ENCODE data around the gene ACOT9.

The ACOT9 gene

GRCh38 chrX:23759821-23760220 is 16.7 kb upstream of the ACOT9 start:
- Histone ChIP-seq H3K4me3 (replicated peaks; ENCODE audit: low read depth, low read length) (no peak overlapping the region), H3K36me3 (ENCODE audit: control insufficient read depth, insufficient read depth, low read length) (no peaks in the 10 kb centered on the region), H3K27me3 (replicated peaks; ENCODE audit: control insufficient read depth, insufficient read depth, low read length) (no peaks in the 10 kb centered on the region)
- no peak for TF ChIP-seq CTCF (IDR thresholded peaks at IDR 0.05; ENCODE audit: insufficient read depth, low read length, poor library complexity, severe bottlenecking)
- DNase-seq (ENCODE audit: extremely low read depth, insufficient read length): no peak

GRCh38 chrX:23756165-23756564 is 13.1 kb upstream of the ACOT9 start:
- Histone ChIP-seq H3K4me3 (replicated peaks; ENCODE audit: low read depth, low read length) (no peak overlapping the region), H3K36me3 (ENCODE audit: control insufficient read depth, insufficient read depth, low read length) (no peaks in the 10 kb centered on the region), H3K27me3 (replicated peaks; ENCODE audit: control insufficient read depth, insufficient read depth, low read length) (no peaks in the 10 kb centered on the region)
- TF ChIP-seq CTCF (IDR thresholded peaks at IDR 0.05; ENCODE audit: insufficient read depth, low read length, poor library complexity, severe bottlenecking): peak; percentile 48
- no peak for DNase-seq (ENCODE audit: extremely low read depth, insufficient read length)

GRCh38 chrX:23754664-23755063 is 11.6 kb upstream of the ACOT9 start:
- H3K27me3 ChIP-seq (replicated peaks; ENCODE audit: control insufficient read depth, insufficient read depth, low read length): no peaks in the 10 kb centered on the region
- no peak for DNase-seq (ENCODE audit: extremely low read depth, insufficient read length)
- no peaks in the 10 kb centered on the region for H3K36me3 ChIP-seq (ENCODE audit: control insufficient read depth, insufficient read depth, low read length)
- no peak for TF ChIP-seq CTCF (IDR thresholded peaks at IDR 0.05; ENCODE audit: insufficient read depth, low read length, poor library complexity, severe bottlenecking)
- H3K4me3 ChIP-seq (replicated peaks; ENCODE audit: low read depth, low read length): no peak overlapping the region

GRCh38 chrX:23752740-23753415 is 9.8 kb upstream of the ACOT9 start:
- Histone ChIP-seq H3K36me3 (ENCODE audit: control insufficient read depth, insufficient read depth, low read length) (no peaks in the 10 kb centered on the region), H3K27me3 (replicated peaks; ENCODE audit: control insufficient read depth, insufficient read depth, low read length) (no peaks in the 10 kb centered on the region), H3K4me3 (replicated peaks; ENCODE audit: low read depth, low read length) (no peak overlapping the region)
- DNase-seq (ENCODE audit: extremely low read depth, insufficient read length): no peak
- TF ChIP-seq CTCF (IDR thresholded peaks at IDR 0.05; ENCODE audit: insufficient read depth, low read length, poor library complexity, severe bottlenecking): no peak

GRCh38 chrX:23749576-23749975 is 6.5 kb upstream of the ACOT9 start:
- Histone ChIP-seq H3K4me3 (replicated peaks; ENCODE audit: low read depth, low read length) (no peak overlapping the region), H3K27me3 (replicated peaks; ENCODE audit: control insufficient read depth, insufficient read depth, low read length) (no peaks in the 10 kb centered on the region), H3K36me3 (ENCODE audit: control insufficient read depth, insufficient read depth, low read length) (no peaks in the 10 kb centered on the region)
- TF ChIP-seq CTCF (IDR thresholded peaks at IDR 0.05; ENCODE audit: insufficient read depth, low read length, poor library complexity, severe bottlenecking): no peak
- DNase-seq (ENCODE audit: extremely low read depth, insufficient read length): no peak

GRCh38 chrX:23749129-23749528 is 6.1 kb upstream of the ACOT9 start:
- Histone ChIP-seq H3K4me3 (replicated peaks; ENCODE audit: low read depth, low read length) (no peak overlapping the region), H3K36me3 (ENCODE audit: control insufficient read depth, insufficient read depth, low read length) (no peaks in the 10 kb centered on the region), H3K27me3 (replicated peaks; ENCODE audit: control insufficient read depth, insufficient read depth, low read length) (no peaks in the 10 kb centered on the region)
- no peak for TF ChIP-seq CTCF (IDR thresholded peaks at IDR 0.05; ENCODE audit: insufficient read depth, low read length, poor library complexity, severe bottlenecking)
- no peak for DNase-seq (ENCODE audit: extremely low read depth, insufficient read length)
